Stimulated activated CD8-positive, alpha-beta memory T cell treated with anti-CD3 and anti-CD28 coated beads, Interleukin-4, amount 100 ng/mL, for 4 hours (primary cell): ENCODE results near the gene TOMM20L.
"Not testable (repeated sequence)": the region's sequence is repeated elsewhere in the genome, so short reads cannot be mapped to it uniquely, and the experiment has no call there.

Experiments
- DNase-seq, 2 donors: peaks; one replicate each; pipeline ENCODE4 v3.0.0-alpha.2; 2020; ENCODE audit warnings: low read depth in 2 of 2, low spot score in 1 of 2

TOMM20L gene

DNA sequence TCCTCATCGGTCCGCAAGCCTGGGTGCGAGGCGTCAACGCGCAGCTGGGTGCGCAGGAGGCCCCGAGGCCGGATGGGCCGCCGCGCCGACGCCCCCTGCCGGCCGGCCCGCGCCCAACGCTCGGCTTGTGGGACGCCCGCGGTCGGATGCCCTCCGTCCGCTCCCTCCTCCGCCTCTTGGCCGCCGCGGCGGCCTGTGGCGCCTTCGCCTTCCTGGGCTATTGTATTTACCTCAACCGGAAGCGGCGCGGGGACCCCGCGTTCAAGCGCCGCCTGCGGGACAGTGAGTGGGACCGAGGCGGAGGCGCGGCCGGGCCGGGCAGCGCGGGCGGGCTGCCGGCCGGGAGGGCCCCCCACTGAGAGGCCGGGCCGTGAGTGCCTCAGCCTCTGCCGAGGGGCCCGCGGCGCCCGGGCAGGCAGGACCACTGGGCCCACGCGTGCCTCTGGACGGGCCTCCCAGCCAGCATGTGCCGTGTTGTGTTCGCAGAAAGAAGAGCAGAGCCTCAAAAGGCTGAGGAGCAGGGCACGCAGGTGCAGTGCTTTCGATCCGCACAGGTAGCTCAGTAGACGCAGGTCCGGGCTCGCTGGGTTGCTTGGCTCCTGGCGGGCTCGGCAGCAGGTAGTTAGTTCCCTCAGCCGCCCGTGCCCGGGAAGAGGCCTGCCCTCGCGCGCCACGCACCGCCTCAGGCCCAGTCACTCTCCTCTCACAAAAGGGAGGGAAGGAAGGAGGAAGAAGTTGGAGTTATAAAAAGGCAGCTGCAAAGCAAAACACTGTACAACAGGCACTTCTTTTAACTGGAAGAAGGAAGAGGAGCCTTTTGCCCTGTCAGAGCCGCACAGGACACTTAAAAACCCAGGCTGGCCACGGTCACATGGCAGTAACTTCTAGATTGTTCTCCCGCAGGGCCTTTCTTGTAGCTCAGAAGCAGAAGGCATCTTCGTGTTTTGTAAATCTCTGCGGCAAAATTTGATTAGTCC lies at the start of gene TOMM20L:
Gene TOMM20L, plus strand, starts transcription at position 119 of the 977 bp plus-strand sequence. Its CDS starts 28 bp downstream, at position 147.
- peak; percentile 21 to 52 for DNase-seq

DNA sequence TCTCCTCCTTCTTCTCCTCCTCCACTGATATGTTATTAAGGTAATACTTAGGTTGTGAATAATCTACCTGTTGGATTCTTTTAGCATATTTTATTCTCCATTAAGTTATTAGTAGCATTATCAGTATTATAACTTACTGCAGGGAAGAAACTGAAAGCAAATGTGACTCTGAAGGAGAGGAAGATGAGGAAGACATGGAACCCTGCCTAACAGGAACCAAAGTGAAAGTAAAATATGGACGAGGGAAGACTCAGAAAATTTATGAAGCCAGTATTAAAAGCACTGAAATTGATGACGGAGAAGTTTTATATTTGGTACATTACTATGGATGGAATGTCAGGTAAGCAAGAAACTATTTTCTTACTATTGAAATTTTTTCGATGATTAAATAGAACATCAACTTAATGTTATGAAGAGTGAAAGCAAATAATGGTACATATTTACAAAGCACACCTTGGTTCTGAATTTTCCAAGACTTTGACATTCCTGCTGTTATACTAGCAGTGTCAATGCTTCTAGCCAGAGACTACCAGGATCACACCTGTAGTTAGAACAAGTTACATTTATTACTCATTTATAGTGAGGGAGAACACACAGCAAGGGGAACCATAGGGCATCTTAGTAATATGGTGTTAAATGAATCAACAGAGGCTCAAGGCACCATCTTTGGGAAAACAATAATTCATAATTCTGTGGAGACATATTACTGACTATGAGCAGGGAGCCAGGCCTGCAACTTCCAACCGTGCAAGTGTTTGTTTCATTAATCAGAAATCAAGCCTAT lies 42.0 kb upstream of the TOMM20L start:
- DNase-seq, result no peak

DNA sequence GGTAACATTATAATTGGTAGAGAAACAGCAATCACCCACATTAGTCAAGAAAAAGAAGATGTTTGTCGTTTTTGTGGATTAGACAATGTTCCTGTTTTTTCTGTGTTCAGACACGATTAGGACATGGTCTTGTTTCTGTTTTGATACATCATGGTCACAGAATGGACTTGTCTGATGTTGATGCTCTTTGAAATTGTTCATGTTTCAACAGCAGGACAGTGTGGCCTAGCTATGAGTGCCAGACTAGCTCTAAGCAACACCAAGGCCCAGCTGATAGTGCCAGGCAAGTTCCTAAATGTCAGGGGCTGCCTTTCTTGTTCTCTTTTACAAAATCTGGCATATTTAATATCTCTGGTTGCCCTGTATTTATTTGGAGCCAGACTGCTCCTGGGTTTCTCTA lies 40.9 kb upstream of the TOMM20L start:
- DNase-seq, result no peak

DNA sequence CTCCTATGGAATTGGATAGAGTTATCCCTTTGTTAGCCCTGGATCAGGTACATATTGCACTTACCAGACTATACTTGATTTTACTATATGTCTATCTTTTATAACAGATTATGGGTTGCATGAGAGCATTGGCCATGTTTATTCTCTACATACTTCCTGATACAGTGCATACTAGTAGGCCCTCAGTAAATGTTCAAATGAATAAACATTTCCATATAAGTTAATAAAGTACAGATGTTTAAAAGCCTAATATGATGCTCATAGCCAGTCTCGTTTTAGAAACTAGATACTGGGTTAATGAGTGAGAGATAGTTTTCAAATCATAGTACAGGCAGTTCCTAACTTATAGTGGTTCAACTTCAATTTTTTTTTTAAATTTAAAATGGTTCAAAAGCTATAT lies 39.5 kb upstream of the TOMM20L start:
- no peak for DNase-seq

DNA sequence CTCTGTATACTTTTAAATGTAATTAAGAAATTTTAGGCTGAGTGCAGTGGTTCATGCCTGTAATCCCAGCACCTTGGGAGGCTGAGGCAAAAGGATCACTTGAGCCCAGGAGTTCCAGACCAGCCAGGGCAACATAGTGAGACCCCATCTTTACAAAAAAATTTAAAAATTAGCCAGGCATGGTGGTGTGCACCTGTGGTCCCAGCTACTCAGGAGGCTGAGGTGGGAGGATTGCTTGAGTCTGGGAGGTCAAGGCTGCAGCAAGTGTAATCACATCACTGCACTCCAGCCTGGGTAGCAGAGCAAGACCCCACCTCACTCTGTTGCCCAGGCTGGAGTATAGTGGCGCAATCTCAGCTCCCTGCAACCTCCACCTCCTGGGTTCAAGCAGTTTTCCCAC lies 33.5 kb upstream of the TOMM20L start:
- not testable (repeated sequence) for DNase-seq

DNA sequence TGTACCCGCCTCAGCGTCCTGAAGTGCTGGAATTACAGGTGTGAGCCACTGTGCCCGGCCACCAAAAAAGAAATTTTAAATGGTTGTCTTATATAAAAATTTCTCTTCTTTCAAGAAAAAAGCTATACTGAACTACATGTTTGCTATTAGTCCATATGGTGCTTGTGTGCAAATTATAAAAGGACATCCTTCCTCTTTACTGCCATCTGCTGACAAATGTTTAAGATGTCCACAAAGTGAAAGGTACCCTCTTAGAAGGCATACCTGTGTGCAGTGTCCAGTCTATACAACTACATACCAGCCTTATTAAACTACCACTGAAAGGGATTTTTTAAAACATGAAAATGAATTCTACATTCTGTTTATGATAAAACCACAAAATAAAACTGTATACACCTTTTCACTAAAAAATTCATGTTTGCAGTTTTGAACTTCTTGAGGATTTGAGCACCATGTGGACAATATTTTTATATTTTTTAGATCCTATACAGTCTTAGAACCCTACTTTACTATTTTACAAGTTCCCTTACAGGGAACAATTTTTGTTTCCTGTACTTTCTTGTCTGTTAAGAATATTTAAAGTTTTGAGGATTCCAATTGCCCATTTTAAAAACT lies 32.8 kb upstream of the TOMM20L start:
- no peak for DNase-seq

DNA sequence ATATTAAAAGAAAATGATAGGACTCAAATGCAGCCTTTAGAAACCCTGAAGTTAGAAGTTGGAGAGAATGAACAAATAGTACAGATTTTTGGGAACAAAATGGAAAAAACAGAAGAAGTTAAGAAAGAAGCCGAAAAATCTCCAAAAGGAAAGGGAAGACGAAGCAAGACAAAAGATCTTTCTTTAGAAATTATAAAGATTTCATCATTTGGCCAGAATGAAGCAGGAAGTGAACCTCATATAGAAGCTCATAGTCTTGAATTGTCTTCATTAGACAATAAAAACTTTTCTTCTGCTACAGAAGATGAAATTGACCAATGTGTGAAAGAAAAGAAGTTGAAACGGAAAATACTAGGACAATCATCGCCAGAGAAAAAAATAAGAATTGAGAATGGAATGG lies 31.4 kb upstream of the TOMM20L start:
- no peak for DNase-seq

DNA sequence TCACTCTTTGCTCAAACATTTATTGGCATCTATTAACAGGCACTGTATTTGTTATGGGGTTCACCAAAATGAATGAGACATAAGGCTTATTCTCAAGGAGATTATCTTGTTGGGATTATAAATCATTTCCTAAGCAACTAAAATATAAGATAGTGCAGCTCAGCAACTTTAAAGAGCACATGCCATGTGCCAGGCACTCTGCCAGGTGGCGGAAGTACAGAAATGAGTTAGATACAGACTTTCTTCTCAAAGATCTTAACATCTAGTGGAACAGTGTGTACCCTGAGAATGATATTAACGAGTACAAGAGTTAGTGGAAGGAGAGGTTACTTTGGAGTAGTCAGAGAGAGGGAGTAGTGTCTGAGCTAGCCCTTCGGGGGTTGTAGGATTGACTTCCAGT lies 28.4 kb upstream of the TOMM20L start:
- no peak for DNase-seq

DNA sequence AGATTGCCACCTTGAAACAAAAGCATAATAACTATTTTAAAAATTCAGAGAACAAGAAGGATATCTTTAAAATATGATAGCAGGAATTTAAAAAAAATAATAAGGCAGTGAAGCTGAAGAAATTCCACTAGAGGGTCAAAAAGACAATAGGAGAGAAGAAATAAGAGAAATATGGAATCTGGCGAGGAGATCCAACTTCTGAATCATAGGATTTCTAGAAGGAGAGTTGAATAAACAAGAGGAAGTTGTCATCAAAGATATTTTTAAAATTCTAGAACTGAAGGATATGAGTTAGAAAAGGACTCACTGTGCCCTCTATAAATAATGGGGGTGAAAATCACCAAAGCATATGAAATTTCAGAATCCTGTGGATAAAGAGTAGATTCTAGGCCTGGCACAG lies 26.8 kb upstream of the TOMM20L start:
- DNase-seq, result no peak

DNA sequence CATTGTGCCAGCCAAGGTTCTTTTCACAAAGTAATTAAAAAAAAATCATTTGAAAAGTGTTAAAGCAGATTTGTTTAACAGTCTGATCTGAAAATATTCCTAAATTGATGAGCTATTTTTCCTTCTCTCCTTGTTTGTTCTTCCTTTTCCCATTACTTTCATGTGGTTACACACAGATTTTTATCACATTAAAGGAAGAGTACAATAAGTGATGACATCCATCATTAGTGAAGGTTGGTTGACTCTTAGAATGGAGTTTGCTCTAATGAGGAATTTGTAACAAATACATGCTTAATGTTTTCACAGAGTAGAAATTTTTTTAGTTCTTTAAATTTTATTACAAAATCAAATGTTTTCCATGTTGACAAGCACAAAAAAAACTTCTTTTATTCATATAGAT lies 18.9 kb upstream of the TOMM20L start:
- DNase-seq, result no peak

DNA sequence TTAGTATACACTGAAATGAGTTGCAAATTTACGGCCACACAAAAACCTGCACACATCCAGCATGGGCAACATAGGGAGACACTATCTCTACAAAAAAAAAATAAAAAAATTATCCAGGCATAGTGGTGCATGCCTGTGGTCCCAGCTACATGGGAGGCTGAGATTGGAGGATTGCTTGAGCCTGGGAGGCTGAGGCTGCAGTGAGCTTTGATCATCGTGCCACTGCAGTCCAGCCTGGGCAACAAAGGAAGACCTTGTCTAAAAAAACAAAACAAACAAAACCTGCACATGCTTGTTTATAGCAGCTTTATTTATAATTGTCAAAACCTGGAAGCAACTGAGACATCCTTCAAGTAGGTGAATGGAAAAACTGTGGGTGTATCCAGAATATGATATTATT lies 4.9 kb upstream of the TOMM20L start:
- DNase-seq, result no peak

DNA sequence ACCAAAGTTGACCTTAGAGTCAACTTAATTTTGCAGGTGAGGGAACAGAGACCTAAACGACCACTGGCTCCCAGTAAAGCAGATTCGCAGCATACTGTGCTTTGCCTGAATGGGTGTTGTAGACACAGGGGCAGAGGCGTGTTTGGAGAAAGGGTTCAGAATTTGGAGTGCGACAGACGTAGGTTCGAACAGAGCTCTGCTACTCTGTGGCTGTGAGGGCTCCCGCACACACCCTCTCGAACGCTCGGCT lies 243 bp upstream of the TOMM20L start:
- no peak for DNase-seq

DNA sequence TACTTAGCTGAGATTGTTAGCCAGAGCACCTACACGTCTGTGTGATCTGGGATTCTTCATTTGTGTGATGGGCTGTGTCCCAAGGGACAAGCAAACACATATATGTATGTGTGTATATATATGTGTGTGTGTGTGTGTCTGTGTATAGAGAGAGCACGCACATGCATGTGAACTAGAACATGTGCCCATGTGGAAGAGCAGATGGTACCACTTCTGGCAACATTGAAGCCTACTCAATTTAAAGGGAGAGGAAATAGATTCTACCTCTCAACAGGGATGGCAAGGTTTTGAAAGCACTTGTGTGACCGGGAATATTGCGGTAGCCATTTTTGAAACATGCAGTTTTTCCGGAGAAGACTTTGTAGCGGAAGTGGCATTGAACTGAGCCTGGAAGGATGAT lies 1.4 kb downstream of the TOMM20L start:
- DNase-seq, result no peak

DNA sequence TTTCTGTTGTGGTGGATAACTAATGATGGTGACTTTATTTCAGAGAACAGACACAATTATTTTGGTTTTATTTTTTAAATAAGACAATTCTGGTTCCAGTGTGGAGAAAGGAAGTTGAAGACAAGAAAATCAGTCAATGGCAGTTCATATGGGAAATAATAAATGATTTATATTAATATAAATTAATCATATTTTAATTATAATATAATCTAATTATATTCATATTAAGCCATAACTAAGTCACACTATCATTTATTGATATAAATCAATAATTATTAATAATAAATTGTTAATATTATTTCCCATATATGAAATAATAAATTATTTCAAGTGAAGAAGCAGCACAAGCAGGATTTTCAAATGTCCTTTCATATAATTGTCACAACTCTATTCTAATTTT lies 2.8 kb downstream of the TOMM20L start:
- DNase-seq, result no peak

DNA sequence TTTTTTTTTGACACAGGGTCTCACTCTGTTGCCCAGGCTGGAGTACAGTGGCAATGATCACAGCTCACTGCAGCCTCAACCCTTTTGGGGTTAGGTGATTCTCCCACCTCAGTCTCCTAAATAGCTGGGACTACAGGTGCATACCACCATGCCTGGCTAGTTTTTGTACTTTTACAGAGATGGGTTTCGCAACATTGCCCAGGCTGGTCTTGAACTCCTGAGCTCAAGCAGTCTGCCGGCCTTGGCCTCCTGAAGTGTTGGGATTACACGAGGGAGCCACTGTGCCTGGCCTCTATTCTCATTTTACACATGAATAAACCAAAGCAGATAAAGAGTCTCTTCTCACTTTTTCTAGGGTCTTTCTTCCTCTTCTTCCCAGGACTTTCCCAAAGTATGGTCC lies 3.2 kb downstream of the TOMM20L start:
- DNase-seq, result no peak

DNA sequence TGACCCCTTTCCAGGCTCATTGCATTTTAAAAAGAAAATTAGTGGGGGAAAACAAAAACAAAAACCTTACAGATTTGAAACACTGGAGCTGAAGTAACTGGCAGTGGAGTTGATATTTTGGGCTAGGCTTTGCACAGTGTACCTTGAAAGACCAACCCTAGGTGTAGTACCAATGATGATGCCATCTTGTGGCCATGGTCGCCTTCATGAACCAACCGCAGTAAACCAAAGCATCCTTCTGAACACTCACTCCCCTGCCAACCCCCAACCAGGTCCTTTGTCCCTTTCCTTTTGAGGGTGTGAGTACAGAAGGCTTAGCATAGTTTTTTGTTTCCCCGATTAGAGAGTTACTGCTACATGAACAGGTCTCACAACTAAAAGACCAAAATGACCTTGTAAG lies 5.9 kb downstream of the TOMM20L start:
- DNase-seq, result no peak

DNA sequence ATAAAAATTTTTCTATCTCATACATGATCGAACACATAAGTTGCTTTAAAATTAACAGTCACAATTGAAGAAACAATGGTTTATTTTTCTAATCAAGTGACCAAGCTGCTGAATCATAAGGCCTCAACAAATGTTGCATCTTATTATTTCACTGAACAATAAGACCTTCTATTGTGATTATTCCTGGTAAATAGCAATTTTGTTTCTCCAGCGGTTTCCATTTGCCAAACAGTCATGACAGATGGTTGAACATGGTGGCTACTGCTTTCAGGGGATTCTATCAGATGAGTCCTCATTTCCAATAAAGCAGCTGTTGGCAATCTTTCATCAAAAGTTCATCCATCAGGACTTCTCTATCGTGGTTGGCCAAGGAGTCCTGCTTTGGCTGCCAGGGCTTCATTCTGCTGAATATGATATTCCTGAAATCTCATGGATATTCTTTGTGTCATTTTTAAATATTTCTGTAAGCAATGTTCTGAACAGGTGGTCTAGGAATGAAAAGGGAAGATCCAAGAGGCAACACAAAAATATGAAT lies 13.0 kb downstream of the TOMM20L start:
- no peak for DNase-seq

DNA sequence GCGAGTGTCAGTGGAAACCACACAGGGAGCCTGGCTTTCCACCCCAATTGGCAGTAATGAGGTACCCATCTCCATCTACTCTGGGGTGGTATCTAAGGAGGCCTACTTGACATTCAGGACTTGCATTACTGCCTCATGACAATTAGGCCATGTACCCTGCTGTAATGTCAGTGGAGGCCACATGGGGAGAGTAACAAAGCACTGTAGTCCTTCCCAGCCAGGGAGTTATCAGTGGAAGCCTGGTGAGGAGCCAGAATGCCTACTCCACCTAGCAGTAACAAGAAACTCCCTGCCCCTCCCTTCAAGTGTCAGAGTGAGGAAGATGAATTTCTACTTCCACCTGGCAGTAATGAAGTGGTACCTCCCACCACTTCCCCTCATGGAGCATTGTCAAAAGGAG lies 19.1 kb downstream of the TOMM20L start:
- no peak for DNase-seq

DNA sequence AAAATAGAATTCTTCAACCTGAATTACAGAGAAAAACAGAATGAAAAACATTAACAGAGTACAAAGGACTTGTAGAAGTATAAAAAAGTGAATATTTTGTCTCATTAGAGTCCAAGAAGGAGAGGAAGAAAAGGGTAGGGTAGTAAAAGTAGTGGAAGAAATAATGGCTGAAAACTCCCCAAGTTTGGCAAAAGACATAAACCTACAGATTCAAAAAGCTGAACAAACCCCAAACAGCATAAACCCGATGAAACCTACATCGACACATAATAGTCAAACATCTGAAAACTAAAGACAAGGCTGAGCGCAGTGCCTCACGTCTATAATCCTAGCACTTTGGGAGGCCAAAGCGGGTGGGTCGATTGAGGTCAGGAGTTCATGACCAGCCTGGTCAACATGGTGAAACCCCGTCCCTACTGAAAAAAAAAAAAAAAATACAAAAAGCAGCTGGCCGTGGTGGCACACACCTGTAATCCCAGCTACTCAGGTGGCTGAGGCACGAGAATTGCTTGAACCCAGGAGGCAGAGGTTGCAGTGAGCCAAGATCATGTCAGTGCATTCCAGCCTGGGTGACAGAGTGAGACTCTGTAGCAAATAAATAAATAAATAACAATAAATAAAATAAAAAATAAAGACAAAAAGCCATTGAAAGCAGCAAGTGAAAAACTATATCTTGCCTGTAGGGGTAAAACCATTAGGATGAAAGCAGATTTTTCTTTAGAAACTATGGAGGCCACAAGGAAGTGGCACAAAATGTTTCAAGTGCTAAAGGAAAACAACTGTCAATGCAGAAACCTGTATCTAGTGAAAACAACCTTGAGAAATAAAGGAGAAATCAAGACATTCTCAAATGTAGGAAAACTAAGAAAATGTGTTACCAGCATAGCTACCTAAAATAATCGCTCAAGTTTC lies 20.2 kb downstream of the TOMM20L start:
- no peak for DNase-seq

DNA sequence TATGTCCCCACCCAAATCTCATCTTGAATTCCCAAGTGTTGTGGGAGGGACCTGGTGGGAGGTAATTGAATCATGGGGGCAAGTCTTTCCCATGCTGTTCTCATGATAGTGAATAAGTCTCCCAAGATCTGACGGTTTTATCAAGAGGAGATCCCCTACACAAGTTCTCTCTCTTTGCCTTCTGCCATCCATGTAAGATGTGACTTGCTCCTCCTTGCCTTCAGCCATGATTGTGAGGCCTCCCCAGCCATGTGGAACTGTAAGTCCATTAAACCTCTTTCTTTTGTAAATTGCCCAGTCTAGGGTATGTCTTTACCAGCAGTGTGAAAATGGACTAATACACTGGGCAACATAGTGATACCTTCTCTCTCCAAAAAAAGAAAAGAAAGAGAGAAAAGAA lies 21.2 kb downstream of the TOMM20L start:
- not testable (repeated sequence) for DNase-seq
